ENCODE measurements around the gene TMEM203. TPM values are rescaled to one million over a fixed set of nuclear protein-coding genes. Genes with fewer than 3 reads are reported as not detected.

Gene TMEM203
- total and polyA plus RNA-seq, 2 of the 13 experiments (the other 11 are each of a cell fraction or from before 2014, with no cell fraction given): 23.4 to 36.7 TPM

DNA sequence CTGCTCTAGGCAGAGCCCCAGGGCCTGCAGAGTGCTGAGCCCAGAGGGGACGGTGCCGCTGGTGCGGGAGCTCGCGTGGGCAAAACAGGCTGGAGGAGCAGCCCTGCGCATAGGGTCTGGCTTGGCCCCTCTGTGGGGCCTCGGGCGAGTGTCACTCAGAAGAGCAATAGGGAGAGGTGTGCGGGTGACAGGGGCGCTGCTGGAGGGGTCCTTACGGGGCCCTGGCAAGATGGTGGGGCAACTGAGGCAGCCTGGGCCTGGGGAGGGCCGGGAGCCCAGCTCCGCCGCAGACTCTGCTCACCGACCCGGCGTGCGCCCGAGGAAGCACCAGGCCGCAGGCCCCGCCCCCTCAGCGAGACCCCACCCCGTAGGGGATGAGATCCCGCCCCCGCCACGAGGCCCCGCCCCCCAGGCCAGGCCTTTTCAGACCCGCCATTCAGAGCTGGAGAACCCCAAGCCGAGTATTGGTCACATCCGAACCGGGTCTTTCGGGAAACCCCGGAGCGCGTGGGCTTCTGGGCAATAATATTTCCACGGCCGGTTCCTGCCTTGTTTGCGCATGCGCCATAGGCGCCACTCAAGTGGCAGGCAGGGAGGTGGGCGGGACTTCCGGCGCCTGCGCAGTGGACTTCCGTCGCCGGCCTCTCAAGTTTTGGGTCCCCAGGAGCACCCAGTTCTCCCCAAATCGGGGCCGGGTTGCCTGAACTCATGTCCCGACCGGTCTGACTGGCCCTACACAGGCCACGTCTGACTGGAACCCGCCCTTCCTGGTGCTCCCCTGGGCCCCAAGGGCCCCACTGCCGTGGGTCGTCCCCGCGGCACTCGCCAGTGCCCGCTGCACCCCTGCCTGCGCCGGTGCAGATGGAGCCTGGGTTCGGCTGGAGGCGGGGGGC, 17.9 kb upstream of the TMEM203 start (continued):
- TF ChIP-seq, protein P1, sequence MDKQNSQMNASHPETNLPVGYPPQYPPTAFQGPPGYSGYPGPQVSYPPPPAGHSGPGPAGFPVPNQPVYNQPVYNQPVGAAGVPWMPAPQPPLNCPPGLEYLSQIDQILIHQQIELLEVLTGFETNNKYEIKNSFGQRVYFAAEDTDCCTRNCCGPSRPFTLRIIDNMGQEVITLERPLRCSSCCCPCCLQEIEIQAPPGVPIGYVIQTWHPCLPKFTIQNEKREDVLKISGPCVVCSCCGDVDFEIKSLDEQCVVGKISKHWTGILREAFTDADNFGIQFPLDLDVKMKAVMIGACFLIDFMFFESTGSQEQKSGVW (CRISPR knock-in tag; IDR thresholded peaks at IDR 0.05; ENCODE audit: borderline replicate concordance): no peak
- no peak for TF ChIP-seq ATF7 (IDR thresholded peaks at IDR 0.05)
- no peak for TF ChIP-seq ATF7 (CRISPR knock-in tag; IDR thresholded peaks at IDR 0.05)
- no peak for TF ChIP-seq HNRNPUL1 (IDR thresholded peaks at IDR 0.05; ENCODE audit: low read depth, low read length)
- no peak; the same call in 1 of the 2 replicates for TF ChIP-seq NFE2L1 (CRISPR knock-in tag; IDR thresholded peaks at IDR 0.05; ENCODE audit: borderline replicate concordance)
- TF ChIP-seq, protein P2, sequence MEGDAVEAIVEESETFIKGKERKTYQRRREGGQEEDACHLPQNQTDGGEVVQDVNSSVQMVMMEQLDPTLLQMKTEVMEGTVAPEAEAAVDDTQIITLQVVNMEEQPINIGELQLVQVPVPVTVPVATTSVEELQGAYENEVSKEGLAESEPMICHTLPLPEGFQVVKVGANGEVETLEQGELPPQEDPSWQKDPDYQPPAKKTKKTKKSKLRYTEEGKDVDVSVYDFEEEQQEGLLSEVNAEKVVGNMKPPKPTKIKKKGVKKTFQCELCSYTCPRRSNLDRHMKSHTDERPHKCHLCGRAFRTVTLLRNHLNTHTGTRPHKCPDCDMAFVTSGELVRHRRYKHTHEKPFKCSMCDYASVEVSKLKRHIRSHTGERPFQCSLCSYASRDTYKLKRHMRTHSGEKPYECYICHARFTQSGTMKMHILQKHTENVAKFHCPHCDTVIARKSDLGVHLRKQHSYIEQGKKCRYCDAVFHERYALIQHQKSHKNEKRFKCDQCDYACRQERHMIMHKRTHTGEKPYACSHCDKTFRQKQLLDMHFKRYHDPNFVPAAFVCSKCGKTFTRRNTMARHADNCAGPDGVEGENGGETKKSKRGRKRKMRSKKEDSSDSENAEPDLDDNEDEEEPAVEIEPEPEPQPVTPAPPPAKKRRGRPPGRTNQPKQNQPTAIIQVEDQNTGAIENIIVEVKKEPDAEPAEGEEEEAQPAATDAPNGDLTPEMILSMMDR (CRISPR knock-in tag; IDR thresholded peaks at IDR 0.05): no peak
- TF ChIP-seq, protein P3, sequence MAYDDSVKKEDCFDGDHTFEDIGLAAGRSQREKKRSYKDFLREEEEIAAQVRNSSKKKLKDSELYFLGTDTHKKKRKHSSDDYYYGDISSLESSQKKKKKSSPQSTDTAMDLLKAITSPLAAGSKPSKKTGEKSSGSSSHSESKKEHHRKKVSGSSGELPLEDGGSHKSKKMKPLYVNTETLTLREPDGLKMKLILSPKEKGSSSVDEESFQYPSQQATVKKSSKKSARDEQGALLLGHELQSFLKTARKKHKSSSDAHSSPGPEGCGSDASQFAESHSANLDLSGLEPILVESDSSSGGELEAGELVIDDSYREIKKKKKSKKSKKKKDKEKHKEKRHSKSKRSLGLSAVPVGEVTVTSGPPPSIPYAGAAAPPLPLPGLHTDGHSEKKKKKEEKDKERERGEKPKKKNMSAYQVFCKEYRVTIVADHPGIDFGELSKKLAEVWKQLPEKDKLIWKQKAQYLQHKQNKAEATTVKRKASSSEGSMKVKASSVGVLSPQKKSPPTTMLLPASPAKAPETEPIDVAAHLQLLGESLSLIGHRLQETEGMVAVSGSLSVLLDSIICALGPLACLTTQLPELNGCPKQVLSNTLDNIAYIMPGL (CRISPR knock-in tag; IDR thresholded peaks at IDR 0.05; ENCODE audit: borderline replicate concordance in 1 of 2, low read depth in 1 of 2): no peak; a peak in 1 of 4 replicates
- no peak for TF ChIP-seq CHD4 (IDR thresholded peaks at IDR 0.05; ENCODE audit: borderline replicate concordance, low read length)
- TF ChIP-seq, protein P4, sequence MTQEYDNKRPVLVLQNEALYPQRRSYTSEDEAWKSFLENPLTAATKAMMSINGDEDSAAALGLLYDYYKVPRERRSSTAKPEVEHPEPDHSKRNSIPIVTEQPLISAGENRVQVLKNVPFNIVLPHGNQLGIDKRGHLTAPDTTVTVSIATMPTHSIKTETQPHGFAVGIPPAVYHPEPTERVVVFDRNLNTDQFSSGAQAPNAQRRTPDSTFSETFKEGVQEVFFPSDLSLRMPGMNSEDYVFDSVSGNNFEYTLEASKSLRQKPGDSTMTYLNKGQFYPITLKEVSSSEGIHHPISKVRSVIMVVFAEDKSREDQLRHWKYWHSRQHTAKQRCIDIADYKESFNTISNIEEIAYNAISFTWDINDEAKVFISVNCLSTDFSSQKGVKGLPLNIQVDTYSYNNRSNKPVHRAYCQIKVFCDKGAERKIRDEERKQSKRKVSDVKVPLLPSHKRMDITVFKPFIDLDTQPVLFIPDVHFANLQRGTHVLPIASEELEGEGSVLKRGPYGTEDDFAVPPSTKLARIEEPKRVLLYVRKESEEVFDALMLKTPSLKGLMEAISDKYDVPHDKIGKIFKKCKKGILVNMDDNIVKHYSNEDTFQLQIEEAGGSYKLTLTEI (CRISPR knock-in tag; conservative IDR thresholded peaks at IDR 0.05): no peak
- no peak; the same call in 1 of the 2 replicates for TF ChIP-seq IRF2 (CRISPR knock-in tag; IDR thresholded peaks at IDR 0.05)
- TF ChIP-seq JDP2 (CRISPR knock-in tag; IDR thresholded peaks at IDR 0.05; ENCODE audit: borderline replicate concordance): no peak
- TF ChIP-seq CBX1 (IDR thresholded peaks at IDR 0.05; ENCODE audit: low read depth): no peak
- no peak for TF ChIP-seq HMG20A (CRISPR knock-in tag; IDR thresholded peaks at IDR 0.05; ENCODE audit: borderline replicate concordance)
- TF ChIP-seq RFX3 (CRISPR knock-in tag; IDR thresholded peaks at IDR 0.05): no peak
- TF ChIP-seq ZNF776 (CRISPR knock-in tag; IDR thresholded peaks at IDR 0.05): no peak
- TF ChIP-seq, protein P5, sequence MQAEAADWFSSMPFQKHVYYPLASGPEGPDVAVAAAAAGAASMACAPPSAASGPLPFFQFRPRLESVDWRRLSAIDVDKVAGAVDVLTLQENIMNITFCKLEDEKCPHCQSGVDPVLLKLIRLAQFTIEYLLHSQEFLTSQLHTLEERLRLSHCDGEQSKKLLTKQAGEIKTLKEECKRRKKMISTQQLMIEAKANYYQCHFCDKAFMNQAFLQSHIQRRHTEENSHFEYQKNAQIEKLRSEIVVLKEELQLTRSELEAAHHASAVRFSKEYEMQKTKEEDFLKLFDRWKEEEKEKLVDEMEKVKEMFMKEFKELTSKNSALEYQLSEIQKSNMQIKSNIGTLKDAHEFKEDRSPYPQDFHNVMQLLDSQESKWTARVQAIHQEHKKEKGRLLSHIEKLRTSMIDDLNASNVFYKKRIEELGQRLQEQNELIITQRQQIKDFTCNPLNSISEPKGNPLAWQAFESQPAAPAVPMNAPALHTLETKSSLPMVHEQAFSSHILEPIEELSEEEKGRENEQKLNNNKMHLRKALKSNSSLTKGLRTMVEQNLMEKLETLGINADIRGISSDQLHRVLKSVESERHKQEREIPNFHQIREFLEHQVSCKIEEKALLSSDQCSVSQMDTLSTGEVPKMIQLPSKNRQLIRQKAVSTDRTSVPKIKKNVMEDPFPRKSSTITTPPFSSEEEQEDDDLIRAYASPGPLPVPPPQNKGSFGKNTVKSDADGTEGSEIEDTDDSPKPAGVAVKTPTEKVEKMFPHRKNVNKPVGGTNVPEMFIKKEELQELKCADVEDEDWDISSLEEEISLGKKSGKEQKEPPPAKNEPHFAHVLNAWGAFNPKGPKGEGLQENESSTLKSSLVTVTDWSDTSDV (CRISPR knock-in tag; IDR thresholded peaks at IDR 0.05): no peak
- TF ChIP-seq POLR2AphosphoS5 (IDR thresholded peaks at IDR 0.05; ENCODE audit: low read depth, low read length): peak; percentile 69
- TF ChIP-seq CHCHD3 (CRISPR knock-in tag; IDR thresholded peaks at IDR 0.05): no peak
- TF ChIP-seq, protein P6, sequence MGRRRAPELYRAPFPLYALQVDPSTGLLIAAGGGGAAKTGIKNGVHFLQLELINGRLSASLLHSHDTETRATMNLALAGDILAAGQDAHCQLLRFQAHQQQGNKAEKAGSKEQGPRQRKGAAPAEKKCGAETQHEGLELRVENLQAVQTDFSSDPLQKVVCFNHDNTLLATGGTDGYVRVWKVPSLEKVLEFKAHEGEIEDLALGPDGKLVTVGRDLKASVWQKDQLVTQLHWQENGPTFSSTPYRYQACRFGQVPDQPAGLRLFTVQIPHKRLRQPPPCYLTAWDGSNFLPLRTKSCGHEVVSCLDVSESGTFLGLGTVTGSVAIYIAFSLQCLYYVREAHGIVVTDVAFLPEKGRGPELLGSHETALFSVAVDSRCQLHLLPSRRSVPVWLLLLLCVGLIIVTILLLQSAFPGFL (CRISPR knock-in tag; IDR thresholded peaks at IDR 0.05): no peak
